BE2C (cell line): Measurements from ENCODE around the gene CAMKMT. TPM values are rescaled to one million over a fixed set of nuclear protein-coding genes. Genes with fewer than 3 reads are reported as not detected.

Experiments used
- DNase-seq: peaks from one replicate; pipeline ENCODE4 v3.0.0-alpha.2; 2020
- H3K27me3 ChIP-seq: fragments of 250-450 bp; sonication (Bioruptor Pico); 2 replicates; pipeline ENCODE4 v1.5.1; 2020; ENCODE audit warnings: mild to moderate bottlenecking
- H3K36me3 ChIP-seq: fragments of 250-450 bp; sonication (Bioruptor Pico); 2 replicates; pipeline ENCODE4 v1.5.1; 2020; ENCODE audit warnings: mild to moderate bottlenecking
- H3K4me1 ChIP-seq: fragments of 250-450 bp; sonication (Bioruptor Pico); 2 replicates; pipeline ENCODE4 v1.5.1; 2020
- H3K4me3 ChIP-seq: 2 replicates; pipeline ENCODE4 v1.5.1; 2011; ENCODE audit warnings: low read depth, low read length
- H3K9me3 ChIP-seq: fragments of 250-450 bp; sonication (Bioruptor Pico); 2 replicates; pipeline ENCODE4 v1.5.1; 2020
- CTCF ChIP-seq: IDR thresholded peaks from 2 replicates; pipeline ENCODE4 v1.5.1; 2012; ENCODE audit warnings: mild to moderate bottlenecking, low read depth, low read length
- polyA plus RNA-seq: library from polyadenylated mRNA; unstranded; fragments of >200 nt; gene quantifications from one replicate; pipeline ENCODE4 v1.2.1, GENCODE V29; 2012; ENCODE audit warnings: low read depth, missing spikeins; ENCODE audit not compliant: insufficient read length, insufficient read depth

The CAMKMT gene
- 13.3 TPM for polyA plus RNA-seq

GRCh38 chr2:44361330-44362206, at the start of gene CAMKMT, which contains the start of gene PREPL:
Gene CAMKMT (plus strand): TSS chr2:44361947.
Gene PREPL (minus strand): TSS chr2:44361494. CDS start chr2:44346342, 15,152 bp downstream.
- no peaks in the 10 kb centered on the region for H3K27me3 ChIP-seq
- peak; percentile 97 for DNase-seq
- no peaks in the 10 kb centered on the region for H3K36me3 ChIP-seq
- no peaks in the 10 kb centered on the region for H3K4me1 ChIP-seq
- no peaks in the 10 kb centered on the region for H3K9me3 ChIP-seq
- peak within 1 kb of the TSS; percentile 97 for H3K4me3 ChIP-seq
- TF ChIP-seq CTCF, result no peak

- H3K27me3 ChIP-seq, result no peaks in the 10 kb centered on the region
- H3K9me3 ChIP-seq, result peaks cover 4% of the 10 kb centered on the region; the same call in 1 of the 2 replicates
- H3K36me3 ChIP-seq, result peaks cover 17% of the 10 kb centered on the region
- no peak for TF ChIP-seq CTCF
- no peak overlapping the region for H3K4me3 ChIP-seq
- DNase-seq, result no peak
- no peaks in the 10 kb centered on the region for H3K4me1 ChIP-seq
Measured at GRCh38 chr2:44314362-44314761, 47.4 kb upstream of the CAMKMT start.

- no peak overlapping the region for H3K4me3 ChIP-seq
- no peak for TF ChIP-seq CTCF
- H3K27me3 ChIP-seq, result no peaks in the 10 kb centered on the region
- H3K9me3 ChIP-seq, result peaks cover 1% of the 10 kb centered on the region; the same call in 1 of the 2 replicates
- DNase-seq, result no peak
- H3K36me3 ChIP-seq, result peaks cover 29% of the 10 kb centered on the region
- H3K4me1 ChIP-seq, result no peaks in the 10 kb centered on the region
Measured at GRCh38 chr2:44315945-44316344, 45.8 kb upstream of the CAMKMT start.

- Histone ChIP-seq H3K27me3 (no peaks in the 10 kb centered on the region), H3K4me1 (no peaks in the 10 kb centered on the region), H3K36me3 (peaks cover 62% of the 10 kb centered on the region), H3K9me3 (no peaks in the 10 kb centered on the region), H3K4me3 (no peak overlapping the region)
- no peak for TF ChIP-seq CTCF
- DNase-seq, result no peak
Measured at GRCh38 chr2:44320832-44321231, 40.9 kb upstream of the CAMKMT start.

- H3K4me1 ChIP-seq, result no peaks in the 10 kb centered on the region
- no peak for DNase-seq
- peaks cover 62% of the 10 kb centered on the region for H3K36me3 ChIP-seq
- TF ChIP-seq CTCF, result no peak
- H3K27me3 ChIP-seq, result no peaks in the 10 kb centered on the region
- no peak overlapping the region for H3K4me3 ChIP-seq
- H3K9me3 ChIP-seq, result no peaks in the 10 kb centered on the region
Measured at GRCh38 chr2:44321360-44321759, 40.4 kb upstream of the CAMKMT start.

- no peak overlapping the region for H3K4me3 ChIP-seq
- DNase-seq, result no peak
- H3K27me3 ChIP-seq, result no peaks in the 10 kb centered on the region
- peaks cover 86% of the 10 kb centered on the region for H3K36me3 ChIP-seq
- no peaks in the 10 kb centered on the region for H3K9me3 ChIP-seq
- no peaks in the 10 kb centered on the region for H3K4me1 ChIP-seq
- no peak for TF ChIP-seq CTCF
Measured at GRCh38 chr2:44324971-44325426, 36.7 kb upstream of the CAMKMT start.
